HEK293 (cell line): ENCODE results near the gene NR2E3.

Source experiments
- CTCF ChIA-PET: fragments of 350-600 bp; formaldehyde crosslinking; extraction: SDS; loops from one replicate; lab custom pipeline; 2021; ENCODE audit warnings: antibody characterized with exemption; lab: Yijun Ruan, JAX
- POLR2A ChIA-PET: fragments of 300-600 bp; formaldehyde crosslinking; extraction: SDS; loops from one replicate; lab custom pipeline; 2020; ENCODE audit warnings: antibody characterized with exemption, inconsistent platforms; lab: Yijun Ruan, JAX
- H3K27ac ChIP-seq: fragments of 200-500 bp; sonication (Bioruptor generic); 2 replicates; pipeline ENCODE4 v1.5.1; 2014; ENCODE audit warnings: low read depth, low read length, control low read depth, inconsistent platforms; ENCODE audit errors: extremely low read depth
- H3K36me3 ChIP-seq, 2 experiments: fragments of 200-500 bp in 1 of 2; sonication (Bioruptor generic) in 1 of 2; 1 replicate in 1 of 2; 2 replicates in 1 of 2; pipeline ENCODE4 v1.5.1; 2014 to 2017; ENCODE audit warnings: inconsistent platforms in 2 of 2, low read length in 2 of 2; ENCODE audit not compliant: control insufficient read depth in 2 of 2, insufficient read depth in 1 of 2
- H3K4me1 ChIP-seq: fragments of 200-500 bp; sonication (Bioruptor generic); 2 replicates; pipeline ENCODE4 v1.5.1; 2014; ENCODE audit warnings: mild to moderate bottlenecking, low read length, inconsistent platforms; ENCODE audit not compliant: control insufficient read depth, insufficient read depth
- H3K4me3 ChIP-seq: 2 replicates; pipeline ENCODE4 v1.5.1; 2011; ENCODE audit warnings: low read depth, mild to moderate bottlenecking, control low read depth, low read length, moderate library complexity
- H3K9me3 ChIP-seq: fragments of 200-500 bp; sonication (Bioruptor generic); 2 replicates; pipeline ENCODE4 v1.5.1; 2014; ENCODE audit warnings: low read depth, low read length, inconsistent platforms; ENCODE audit not compliant: control insufficient read depth, insufficient read depth
- CTCF ChIP-seq: fragments of 450-650 bp; formaldehyde crosslinking; IDR thresholded peaks from 2 replicates; pipeline ENCODE4 v1.5.1; 2016; ENCODE audit warnings: missing biosample characterization, missing genetic modification characterization
- GLIS1 ChIP-seq: fragments of 450-650 bp; formaldehyde crosslinking; IDR thresholded peaks from 2 replicates; pipeline ENCODE4 v1.5.1; 2016; ENCODE audit warnings: missing biosample characterization, missing genetic modification characterization
- KLF16 ChIP-seq: fragments of 450-650 bp; formaldehyde crosslinking; IDR thresholded peaks from 2 replicates; pipeline ENCODE4 v1.5.1; 2017; ENCODE audit warnings: missing biosample characterization, missing genetic modification characterization
- PATZ1 ChIP-seq: fragments of 450-650 bp; formaldehyde crosslinking; IDR thresholded peaks from 2 replicates; pipeline ENCODE4 v1.5.1; 2016; ENCODE audit warnings: missing biosample characterization, missing genetic modification characterization
- SCRT2 ChIP-seq: fragments of 450-650 bp; formaldehyde crosslinking; IDR thresholded peaks from 2 replicates; pipeline ENCODE4 v1.5.1; 2016; ENCODE audit warnings: missing biosample characterization, missing genetic modification characterization
- ZBTB11 ChIP-seq: fragments of 450-650 bp; formaldehyde crosslinking; conservative IDR thresholded peaks from 2 replicates; pipeline ENCODE4 v1.5.1; 2016; ENCODE audit warnings: low read depth, missing biosample characterization, missing genetic modification characterization
- ZBTB21 ChIP-seq: fragments of 450-650 bp; formaldehyde crosslinking; IDR thresholded peaks from 2 replicates; pipeline ENCODE4 v1.5.1; 2017; ENCODE audit warnings: missing biosample characterization, missing genetic modification characterization
- ZFP41 ChIP-seq: fragments of 450-650 bp; formaldehyde crosslinking; IDR thresholded peaks from 2 replicates; pipeline ENCODE4 v1.5.1; 2016; ENCODE audit warnings: missing biosample characterization, missing genetic modification characterization, borderline replicate concordance
- ZNF121 ChIP-seq: fragments of 450-650 bp; formaldehyde crosslinking; IDR thresholded peaks from 2 replicates; pipeline ENCODE4 v1.5.1; 2016; ENCODE audit warnings: missing biosample characterization, missing genetic modification characterization
- ZNF202 ChIP-seq: fragments of 450-650 bp; formaldehyde crosslinking; IDR thresholded peaks from 2 replicates; pipeline ENCODE4 v1.5.1; 2016; ENCODE audit warnings: missing biosample characterization, missing genetic modification characterization, borderline replicate concordance
- ZNF221 ChIP-seq: fragments of 450-650 bp; formaldehyde crosslinking; IDR thresholded peaks from 2 replicates; pipeline ENCODE4 v1.5.1; 2017; ENCODE audit warnings: missing biosample characterization, missing genetic modification characterization, borderline replicate concordance
- ZNF292 ChIP-seq: fragments of 450-650 bp; formaldehyde crosslinking; IDR thresholded peaks from 2 replicates; pipeline ENCODE4 v1.5.1; 2016; ENCODE audit warnings: low read depth, missing biosample characterization, missing genetic modification characterization, borderline replicate concordance
- ZNF341 ChIP-seq: fragments of 450-650 bp; formaldehyde crosslinking; IDR thresholded peaks from 2 replicates; pipeline ENCODE4; 2016; ENCODE audit warnings: low read depth, missing biosample characterization, missing genetic modification characterization
- ZNF362 ChIP-seq: fragments of 450-650 bp; formaldehyde crosslinking; IDR thresholded peaks from 2 replicates; pipeline ENCODE4 v1.5.1; 2016; ENCODE audit warnings: missing biosample characterization, missing genetic modification characterization
- ZNF433 ChIP-seq: fragments of 450-650 bp; formaldehyde crosslinking; IDR thresholded peaks from 2 replicates; pipeline ENCODE4 v1.5.1; 2016; ENCODE audit warnings: missing biosample characterization, missing genetic modification characterization, low read depth
- ZNF530 ChIP-seq: fragments of 450-650 bp; formaldehyde crosslinking; IDR thresholded peaks from 2 replicates; pipeline ENCODE4 v1.5.1; 2016; ENCODE audit warnings: low read depth, missing biosample characterization, missing genetic modification characterization
- ZNF664 ChIP-seq: fragments of 450-650 bp; formaldehyde crosslinking; IDR thresholded peaks from 2 replicates; pipeline ENCODE4 v1.5.1; 2016; ENCODE audit warnings: missing biosample characterization, missing genetic modification characterization
- ZSCAN16 ChIP-seq: fragments of 450-650 bp; formaldehyde crosslinking; IDR thresholded peaks from 2 replicates; pipeline ENCODE4 v1.5.1; 2016; ENCODE audit warnings: missing biosample characterization, missing genetic modification characterization
- ZSCAN23 ChIP-seq: fragments of 450-650 bp; formaldehyde crosslinking; IDR thresholded peaks from 2 replicates; pipeline ENCODE4 v1.5.1; 2016; ENCODE audit warnings: missing biosample characterization, missing genetic modification characterization
- ZSCAN4 ChIP-seq: fragments of 450-650 bp; formaldehyde crosslinking; IDR thresholded peaks from 2 replicates; pipeline ENCODE4 v1.5.1; 2017; ENCODE audit warnings: missing biosample characterization, missing genetic modification characterization
- ZXDB ChIP-seq: fragments of 450-650 bp; formaldehyde crosslinking; IDR thresholded peaks from 2 replicates; pipeline ENCODE4 v1.5.1; 2016; ENCODE audit warnings: missing biosample characterization, missing genetic modification characterization

Gene NR2E3

GRCh38 chr15:71804226-71804625 is 6.1 kb upstream of the NR2E3 start:
- TF ChIP-seq ZFP41 (tag by site-specific recombination) (no peak), ZSCAN16 (no peak), ZNF341 (tag by site-specific recombination) (0 out of 2 replicates have a peak, but pooled peaks have one; percentile 26), ZBTB21 (tag by site-specific recombination) (no peak)
- H3K36me3 ChIP-seq = no peaks in the 10 kb centered on the region; a peak in 1 of 3 replicates
- H3K4me1 ChIP-seq = peaks cover 18% of the 10 kb centered on the region
- no peak overlapping the region for H3K4me3 ChIP-seq
- H3K27ac ChIP-seq = no peak overlapping the region
- ChIA-PET POLR2A (no interaction called here), CTCF (interaction anchor here (0.6 to 9.3 kb wide), 11 partner anchors 24 to 1537 kb away, joined by 3 to 140 read pairs (median 4); no protein-coding TSS in a partner anchor)
- no peaks in the 10 kb centered on the region for H3K9me3 ChIP-seq

- Histone ChIP-seq H3K9me3 (no peaks in the 10 kb centered on the region), H3K4me1 (peaks cover 18% of the 10 kb centered on the region), H3K27ac (no peak overlapping the region), H3K4me3 (no peak overlapping the region), H3K36me3 (no peaks in the 10 kb centered on the region)
- TF ChIP-seq ZNF664 (tag by site-specific recombination) (no peak), SCRT2 (tag by site-specific recombination) (peak; percentile 61), ZNF292 (tag by site-specific recombination) (no peak), ZNF433 (no peak), ZNF202 (tag by site-specific recombination) (no peak), KLF16 (tag by site-specific recombination) (no peak), ZNF121 (no peak), ZSCAN23 (tag by site-specific recombination) (no peak), CTCF (no peak), ZSCAN4 (tag by site-specific recombination) (no peak), GLIS1 (tag by site-specific recombination) (peak; percentile 62; the same call in 1 of the 2 replicates)
- ChIA-PET POLR2A (interaction anchor here (0.6 kb wide), 1 partner anchor 382 kb away, joined by 3 read pairs; no protein-coding TSS in a partner anchor), CTCF (interaction anchor here (0.8 to 9.3 kb wide), 11 partner anchors 25 to 361 kb away, joined by 3 to 140 read pairs (median 4); no protein-coding TSS in a partner anchor)
Measured at GRCh38 chr15:71804695-71805470, 5.5 kb upstream of the NR2E3 start.

GRCh38 chr15:71806452-71806931 is 3.9 kb upstream of the NR2E3 start:
- ChIA-PET POLR2A (no interaction called here), CTCF (interaction anchor here (0.7 to 9.3 kb wide), 5 partner anchors 27 to 350 kb away, joined by 3 to 140 read pairs (median 47); no protein-coding TSS in a partner anchor)
- Histone ChIP-seq H3K9me3 (no peaks in the 10 kb centered on the region), H3K36me3 (no peaks in the 10 kb centered on the region), H3K27ac (no peak overlapping the region), H3K4me1 (peaks cover 15% of the 10 kb centered on the region), H3K4me3 (no peak overlapping the region)
- TF ChIP-seq ZNF362 (tag by site-specific recombination) (no peak), PATZ1 (tag by site-specific recombination) (peak; percentile 72), ZBTB11 (tag by site-specific recombination) (no peak), ZNF221 (tag by site-specific recombination) (no peak), ZXDB (tag by site-specific recombination) (peak; percentile 12; the same call in 1 of the 2 replicates), ZNF530 (tag by site-specific recombination) (no peak)
